ENCODE data around the gene PPP1R37. TPM values are rescaled to one million over a fixed set of nuclear protein-coding genes. Genes with fewer than 3 reads are reported as not detected.

Gene PPP1R37
- total RNA-seq, 1 donor, result 31.1 TPM

GRCh38 chr19:45151821-45152503 is 59.0 kb downstream of the PPP1R37 start:
- no peak for TF ChIP-seq CTCF (IDR thresholded peaks at IDR 0.05; ENCODE audit: insufficient read depth, low read depth, low read length)
- H3K4me3 ChIP-seq (ENCODE audit: low read depth, low read length), result peak overlapping the region; percentile 21

GRCh38 chr19:45152504-45153338 is 59.7 kb downstream of the PPP1R37 start:
- peak overlapping the region; percentile 30 for H3K4me3 ChIP-seq (ENCODE audit: low read depth, low read length)
- TF ChIP-seq CTCF (IDR thresholded peaks at IDR 0.05; ENCODE audit: insufficient read depth, low read depth, low read length), result no peak
- DNase-seq (ENCODE audit: low read depth), result peak; percentile 66

More at GRCh38 chr19:45151821-45152503, 59.0 kb downstream of the PPP1R37 start:
- no peak for DNase-seq (ENCODE audit: low read depth)

GRCh38 chr19:45153339-45154063 is 60.5 kb downstream of the PPP1R37 start:
- H3K4me3 ChIP-seq (ENCODE audit: low read depth, low read length), result peak overlapping the region; percentile 25
- TF ChIP-seq CTCF (IDR thresholded peaks at IDR 0.05; ENCODE audit: insufficient read depth, low read depth, low read length), result no peak
- DNase-seq (ENCODE audit: low read depth), result peak; percentile 61

GRCh38 chr19:45154064-45154827 is 61.3 kb downstream of the PPP1R37 start:
- peak; percentile 96 for DNase-seq (ENCODE audit: low read depth)
- H3K4me3 ChIP-seq (ENCODE audit: low read depth, low read length), result no peak overlapping the region
- peak; percentile 18 for TF ChIP-seq CTCF (IDR thresholded peaks at IDR 0.05; ENCODE audit: insufficient read depth, low read depth, low read length)

GRCh38 chr19:45156011-45156630 is 63.1 kb downstream of the PPP1R37 start:
- no peak for DNase-seq (ENCODE audit: low read depth)
- no peak overlapping the region for H3K4me3 ChIP-seq (ENCODE audit: low read depth, low read length)
- no peak for TF ChIP-seq CTCF (IDR thresholded peaks at IDR 0.05; ENCODE audit: insufficient read depth, low read depth, low read length)

- no peak for TF ChIP-seq CTCF (IDR thresholded peaks at IDR 0.05; ENCODE audit: insufficient read depth, low read depth, low read length)
- DNase-seq (ENCODE audit: low read depth), result no peak
- H3K4me3 ChIP-seq (ENCODE audit: low read depth, low read length), result no peak overlapping the region
Observed at GRCh38 chr19:45156751-45157150, 63.8 kb downstream of the PPP1R37 start.

Measured in fibroblast of villous mesenchyme (primary cell).